Transverse colon (tissue), 4 donors: ENCODE measurements around the gene ERGIC1. TPM values are rescaled to one million over a fixed set of nuclear protein-coding genes. Genes with fewer than 3 reads are reported as not detected.

Experiments
- DNase-seq: peaks from one replicate; pipeline ENCODE4 v3.0.0-alpha.2; 2019
- H3K27ac ChIP-seq, 4 donors: fragments of 200-600 bp; sonication (generic); 2 replicates each; pipeline ENCODE4 v1.5.1; 2016 to 2018; ENCODE audit warnings: inconsistent platforms in 4 of 4
- H3K27me3 ChIP-seq: fragments of 200-600 bp; sonication (generic); 2 replicates; pipeline ENCODE4 v1.5.1; 2017; ENCODE audit warnings: inconsistent platforms
- H3K36me3 ChIP-seq, 4 donors: fragments of 200-600 bp; sonication (generic); 2 replicates each; pipeline ENCODE4 v1.5.1; 2017 to 2019; ENCODE audit warnings: inconsistent platforms in 4 of 4
- H3K4me1 ChIP-seq, 4 donors: fragments of 200-600 bp; sonication (generic); 2 replicates each; pipeline ENCODE4 v1.5.1; 2017 to 2020; ENCODE audit warnings: inconsistent platforms in 4 of 4
- H3K4me3 ChIP-seq, 4 donors: fragments of 200-600 bp; sonication (generic); 1 replicate in 1 of 4; 2 replicates in 3 of 4; pipeline versions ENCODE4 v1.5.1 to v1.6.1; 2017 to 2019; ENCODE audit warnings: inconsistent platforms in 4 of 4
- H3K9me3 ChIP-seq, 2 donors: fragments of 200-600 bp; sonication (generic); 2 replicates each; pipeline ENCODE4 v1.5.1; 2017 to 2019; ENCODE audit warnings: inconsistent platforms in 2 of 2
- EP300 ChIP-seq: sonication (generic); formaldehyde crosslinking; IDR thresholded peaks from one replicate; pipeline ENCODE4 v1.6.1; 2017; ENCODE audit warnings: antibody characterized with exemption, low read depth
- POLR2A ChIP-seq: fragments of 450-650 bp; IDR thresholded peaks from one replicate; pipeline ENCODE4 v1.6.1; 2016; ENCODE audit warnings: antibody characterized with exemption, mild to moderate bottlenecking, moderate library complexity
- POLR2AphosphoS5 ChIP-seq, 3 donors: sonication (generic); formaldehyde crosslinking; IDR thresholded peaks; one replicate each; pipeline ENCODE4 v1.6.1; 2016; ENCODE audit warnings: antibody characterized with exemption in 3 of 3
- WGBS, 2 donors: methylation state at CpG; one replicate each; pipeline ENCODE4 v1.1.5; 2018; ENCODE audit warnings: low coverage in 1 of 2; 5-methylcytosine and 5-hydroxymethylcytosine counted together
- in situ Hi-C, 4 donors: fragments of 200-750 bp; cut with MboI; loops; one replicate each; pipeline versions ENCODE4 v1.15.0 to v1.15.1; 2017; ENCODE audit warnings: low sequenced_read_pairs in 3 of 4, low pct_ligation_motif_present in 1 of 4, low pct_unique_long_range_greater_than_20kb in 1 of 4
- intact Hi-C: fragments of 100-400 bp; cut with DNase I; formaldehyde crosslinking; loops from one replicate; pipeline ENCODE4 v1.15.1; 2023; ENCODE audit warnings: low total_unique reads
- total RNA-seq, 4 donors: library from RNA; depleted of rRNA; stranded (reverse); fragments of >200 nt; gene quantifications; one replicate each; pipeline ENCODE4 v1.1.0, GENCODE V29; 2016
- TF ChIP-seq, protein P1 (sequence below), 5 experiments: fragments of 200-600 bp in 3 of 5; fragments of 450-650 bp in 2 of 5; sonication (generic) in 3 of 5; IDR thresholded peaks; 1 replicate in 2 of 5; 2 replicates in 3 of 5; pipeline ENCODE4 v1.5.1; 2016 to 2017; ENCODE audit warnings: antibody characterized with exemption in 5 of 5, inconsistent platforms in 3 of 5, mild to moderate bottlenecking in 2 of 5, moderate library complexity in 1 of 5

Gene ERGIC1
- total RNA-seq, 4 donors from 2014 or later, result 125 to 252 (median 184) TPM

- DNase-seq, result no peak
- TF ChIP-seq POLR2A (no peak), POLR2AphosphoS5 (IDR thresholded peaks at IDR 0.05) (no peak), EP300 (no peak)
- TF ChIP-seq, protein P1, sequence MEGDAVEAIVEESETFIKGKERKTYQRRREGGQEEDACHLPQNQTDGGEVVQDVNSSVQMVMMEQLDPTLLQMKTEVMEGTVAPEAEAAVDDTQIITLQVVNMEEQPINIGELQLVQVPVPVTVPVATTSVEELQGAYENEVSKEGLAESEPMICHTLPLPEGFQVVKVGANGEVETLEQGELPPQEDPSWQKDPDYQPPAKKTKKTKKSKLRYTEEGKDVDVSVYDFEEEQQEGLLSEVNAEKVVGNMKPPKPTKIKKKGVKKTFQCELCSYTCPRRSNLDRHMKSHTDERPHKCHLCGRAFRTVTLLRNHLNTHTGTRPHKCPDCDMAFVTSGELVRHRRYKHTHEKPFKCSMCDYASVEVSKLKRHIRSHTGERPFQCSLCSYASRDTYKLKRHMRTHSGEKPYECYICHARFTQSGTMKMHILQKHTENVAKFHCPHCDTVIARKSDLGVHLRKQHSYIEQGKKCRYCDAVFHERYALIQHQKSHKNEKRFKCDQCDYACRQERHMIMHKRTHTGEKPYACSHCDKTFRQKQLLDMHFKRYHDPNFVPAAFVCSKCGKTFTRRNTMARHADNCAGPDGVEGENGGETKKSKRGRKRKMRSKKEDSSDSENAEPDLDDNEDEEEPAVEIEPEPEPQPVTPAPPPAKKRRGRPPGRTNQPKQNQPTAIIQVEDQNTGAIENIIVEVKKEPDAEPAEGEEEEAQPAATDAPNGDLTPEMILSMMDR (IDR thresholded peaks at IDR 0.05), result no peak
- H3K9me3 ChIP-seq, result no peaks in the 10 kb centered on the region
- H3K27me3 ChIP-seq, result no peaks in the 10 kb centered on the region
- no peaks in the 10 kb centered on the region for H3K36me3 ChIP-seq
- intact Hi-C loops (loop anchor here (10.0 kb wide), 1 partner anchor 150 kb away; no protein-coding TSS in a partner anchor), in situ Hi-C loops (no loop called here)
- peak overlapping the region in 1 of 4 donors; percentile 32 for H3K27ac ChIP-seq
- peaks cover 40 to 50% (median 47%) of the 10 kb centered on the region in 4 donors for H3K4me1 ChIP-seq
- WGBS, 2 donors, result 91 to 94% methylated on average over 3 to 7 of the region's 7 CpGs
- no peak overlapping the region for H3K4me3 ChIP-seq
These were observed 30.7 kb downstream of the ERGIC1 start for GRCh38 chr5:172864747-172865146.

- intact Hi-C loops (loop anchor here (10.0 kb wide), 1 partner anchor 152 kb away; no protein-coding TSS in a partner anchor), in situ Hi-C loops (no loop called here)
- Histone ChIP-seq H3K4me3 (no peak overlapping the region), H3K27me3 (no peaks in the 10 kb centered on the region), H3K4me1 (peaks cover 30 to 47% (median 44%) of the 10 kb centered on the region in 4 donors), H3K36me3 (no peaks in the 10 kb centered on the region), H3K27ac (peak overlapping the region in 3 of 4 donors; percentile 84 to 91 (median 88)), H3K9me3 (no peaks in the 10 kb centered on the region)
- DNase-seq, result no peak
- WGBS, 2 donors, result 93% methylated on average over 4 of the region's 4 CpGs; no CpG with 5 or more reads in 1 of the 2 donors
- TF ChIP-seq POLR2AphosphoS5 (IDR thresholded peaks at IDR 0.05), result no peak
- TF ChIP-seq POLR2A, result no peak
- TF ChIP-seq EP300, result no peak
- TF ChIP-seq, protein P1 (IDR thresholded peaks at IDR 0.05), result no peak
These were observed 32.3 kb downstream of the ERGIC1 start for GRCh38 chr5:172866378-172866777.

DNA sequence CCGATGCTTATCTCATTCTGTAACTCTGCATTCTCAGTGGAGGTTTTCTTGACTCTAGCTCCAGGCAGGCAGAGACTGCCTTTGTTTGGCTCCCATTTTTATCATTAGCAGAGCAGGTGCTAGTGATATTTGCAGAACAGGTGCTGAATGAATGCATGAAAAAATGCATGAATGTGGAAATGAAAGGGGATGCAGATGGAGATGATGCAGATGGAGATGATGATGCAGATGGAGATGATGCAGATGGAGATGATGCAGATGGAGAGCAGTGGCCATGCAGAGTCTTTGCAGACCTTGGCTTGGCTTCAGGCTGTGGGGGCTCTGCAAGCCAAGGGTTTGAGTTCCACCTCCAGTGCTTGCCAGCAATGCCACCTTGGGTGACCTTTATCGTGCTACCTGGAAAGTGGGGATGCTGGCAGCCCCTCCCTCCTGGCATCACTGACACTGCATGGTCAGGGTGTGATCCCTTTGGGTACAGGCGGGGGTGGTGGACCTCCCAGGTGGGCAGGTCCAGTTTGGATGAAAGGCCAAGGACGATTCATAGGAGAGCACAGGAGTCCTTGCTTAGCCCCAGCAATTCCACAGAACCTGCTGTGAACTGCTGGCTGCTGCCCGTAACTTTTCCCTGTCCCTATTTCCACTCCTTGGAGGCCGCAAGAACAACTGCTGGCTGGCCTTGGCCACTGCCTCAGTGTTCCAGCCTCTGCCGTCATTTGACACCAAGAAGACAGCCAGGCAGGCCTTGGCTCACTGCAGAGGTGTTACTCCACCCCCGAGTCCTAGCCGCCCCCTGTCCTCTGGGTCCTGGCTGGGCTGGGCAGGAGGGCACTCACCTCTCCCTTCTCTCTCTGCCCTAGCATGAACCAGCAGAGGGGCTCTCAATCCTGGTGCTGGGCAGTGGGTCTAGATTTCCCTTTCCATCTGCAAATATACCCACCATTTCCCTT is 33.0 kb downstream of the ERGIC1 start:
- H3K27me3 ChIP-seq, result no peaks in the 10 kb centered on the region
- no peak overlapping the region for H3K4me3 ChIP-seq
- in situ Hi-C loops (no loop called here), intact Hi-C loops (loop anchor here (10.0 kb wide), 1 partner anchor 152 kb away; no protein-coding TSS in a partner anchor)
- H3K27ac ChIP-seq, result peak overlapping the region; percentile 74 to 91 (median 86)
- H3K4me1 ChIP-seq, result peaks cover 30 to 47% (median 44%) of the 10 kb centered on the region in 4 donors
- DNase-seq, result no peak
- WGBS, 2 donors, result 67 to 74% methylated on average over 1 to 9 of the region's 9 CpGs
- TF ChIP-seq EP300 (no peak), POLR2AphosphoS5 (IDR thresholded peaks at IDR 0.05) (peak in 1 of 3 donors; percentile 21), POLR2A (no peak)
- TF ChIP-seq, protein P1 (IDR thresholded peaks at IDR 0.05), result no peak
- H3K36me3 ChIP-seq, result no peaks in the 10 kb centered on the region
- no peaks in the 10 kb centered on the region for H3K9me3 ChIP-seq

DNA sequence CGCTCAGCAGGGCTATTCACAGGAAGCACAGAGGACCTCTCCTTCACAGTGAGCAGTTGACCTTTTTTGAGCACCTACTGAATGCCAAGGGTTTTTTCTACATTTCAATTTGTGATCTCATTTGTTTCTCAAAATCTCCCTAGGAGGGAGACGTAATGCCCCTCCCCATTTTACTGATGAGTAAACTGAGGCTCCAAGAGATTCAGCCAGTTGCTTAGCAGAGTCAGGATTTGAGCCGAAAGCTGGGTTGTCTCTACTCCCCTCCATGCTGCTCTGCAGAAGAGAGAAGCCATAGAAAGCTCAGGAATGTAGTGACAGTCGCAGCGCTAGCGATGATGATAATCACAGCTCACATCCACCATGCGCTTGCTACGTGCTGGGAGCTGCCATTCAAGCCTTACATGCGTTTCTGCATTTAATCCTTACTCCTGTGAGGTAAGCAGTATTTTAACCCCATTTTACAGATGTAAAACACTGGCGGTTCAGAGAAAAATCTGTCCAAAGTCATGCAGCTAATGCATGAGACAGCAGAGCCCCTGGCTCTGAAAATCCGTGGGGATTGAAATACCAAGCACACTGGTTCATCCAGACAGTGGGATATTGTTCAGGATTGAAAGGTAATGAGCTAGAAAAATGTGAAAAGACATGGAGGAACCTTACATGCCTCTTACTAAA is 33.8 kb downstream of the ERGIC1 start:
- H3K9me3 ChIP-seq, result no peaks in the 10 kb centered on the region
- peak overlapping the region; percentile 74 to 91 (median 86) for H3K27ac ChIP-seq
- no peak for TF ChIP-seq EP300
- TF ChIP-seq, protein P1 (IDR thresholded peaks at IDR 0.05), result no peak
- intact Hi-C loops, result loop anchor here (10.0 kb wide), 1 partner anchor 153 kb away; no protein-coding TSS in a partner anchor
- DNase-seq, result no peak
- in situ Hi-C loops, result no loop called here
- no peaks in the 10 kb centered on the region for H3K27me3 ChIP-seq
- WGBS, 2 donors, result 75 to 89% methylated on average over 3 to 11 of the region's 11 CpGs
- H3K36me3 ChIP-seq, result no peaks in the 10 kb centered on the region
- H3K4me1 ChIP-seq, result peaks cover 38 to 53% (median 46%) of the 10 kb centered on the region in 4 donors
- H3K4me3 ChIP-seq, result no peak overlapping the region
